Activated CD4-positive, alpha-beta T cell treated with anti-CD3 and anti-CD28 coated beads for 48 hours (primary cell): ENCODE results near the gene CAPN2.
"Not testable (repeated sequence)": the region's sequence is repeated elsewhere in the genome, so short reads cannot be mapped to it uniquely, and the experiment has no call there.

Experiments
- DNase-seq: peaks from one replicate; pipeline ENCODE4 v3.0.0-alpha.2; 2020

CAPN2 gene

DNA sequence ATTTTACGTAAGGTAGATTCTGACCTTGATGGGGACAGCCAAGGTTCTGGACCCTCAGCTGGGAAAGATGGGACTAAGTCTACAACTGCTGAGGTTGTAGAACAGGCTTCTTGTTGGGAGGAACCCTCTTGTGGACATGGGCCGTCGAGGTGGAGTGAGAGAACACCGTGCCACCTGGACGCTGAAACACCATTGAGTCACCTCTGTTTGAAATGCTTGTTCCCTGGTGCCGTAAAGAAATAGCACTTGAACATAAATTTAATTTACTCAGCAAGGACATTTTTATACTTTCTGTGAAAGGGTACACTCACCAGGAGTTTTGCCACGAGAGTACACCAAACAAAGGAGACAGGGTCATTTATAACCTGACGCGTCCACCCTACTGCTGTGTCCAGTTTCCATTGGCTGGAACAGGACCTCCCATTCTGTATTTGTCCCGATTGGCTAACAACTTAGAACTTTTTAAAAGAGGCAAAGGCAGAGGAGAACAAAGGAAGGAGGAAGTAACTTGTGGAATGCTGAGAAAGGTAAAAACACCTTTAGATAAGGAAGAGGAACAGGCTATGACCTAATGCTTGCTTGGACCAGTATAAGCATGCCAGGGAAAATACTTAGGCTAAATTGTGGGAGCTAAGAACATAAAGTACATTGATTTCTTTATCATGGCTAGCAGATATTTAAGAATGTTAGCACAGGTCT lies 27.8 kb downstream of the CAPN2 start:
- DNase-seq: not testable (repeated sequence)

DNA sequence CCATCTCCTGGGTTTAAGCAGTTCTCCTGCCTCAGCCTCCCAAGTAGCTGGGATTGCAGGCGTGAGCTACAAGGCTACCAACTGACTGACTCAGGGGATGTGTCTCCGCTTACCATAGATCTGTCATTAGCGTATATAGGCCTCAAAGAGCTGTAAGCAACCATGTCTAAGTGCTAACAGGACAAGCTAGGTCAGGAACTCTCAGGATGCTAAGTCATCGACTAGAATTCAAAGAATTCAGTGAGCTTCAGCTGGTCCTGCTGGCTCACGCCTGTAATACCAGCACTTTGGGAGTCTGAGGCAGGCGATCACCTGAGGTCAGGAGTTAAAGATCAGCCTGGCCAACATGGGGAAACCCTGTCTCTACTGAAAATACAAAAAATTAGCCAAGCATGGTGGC lies 29.5 kb downstream of the CAPN2 start:
- no peak for DNase-seq

DNA sequence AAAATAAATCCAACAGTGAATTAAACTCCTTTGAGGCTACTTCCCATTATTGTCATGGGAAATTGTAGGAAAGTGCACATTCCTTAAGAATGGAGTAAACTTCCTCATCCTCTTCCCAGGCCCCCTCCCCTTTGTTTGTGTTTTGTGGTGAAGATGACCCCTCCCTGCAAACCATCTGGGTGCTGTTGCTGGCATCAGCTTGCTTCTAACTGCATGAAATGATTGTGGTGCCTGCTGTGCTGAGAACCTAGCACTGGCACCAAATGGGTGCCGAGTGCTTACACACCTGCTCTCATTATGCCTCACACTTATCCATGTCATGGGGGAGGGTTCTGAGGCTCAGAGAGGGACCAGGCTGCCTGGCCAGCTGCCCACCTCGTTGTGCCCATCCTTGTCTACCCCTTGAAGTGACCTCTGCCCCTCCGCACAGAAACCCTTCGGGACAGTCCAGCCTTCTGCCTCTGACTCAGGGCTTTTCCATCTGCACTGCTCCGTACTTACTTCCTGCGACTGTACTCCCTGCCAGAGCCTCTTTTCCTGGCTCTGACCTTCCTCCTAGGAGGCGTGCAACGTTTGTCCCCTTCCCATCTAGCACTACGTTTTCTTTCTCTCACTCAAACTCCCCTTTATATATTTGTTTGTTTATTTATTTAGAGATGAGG lies 30.6 kb downstream of the CAPN2 start:
- no peak for DNase-seq

- no peak for DNase-seq
Measured at GRCh38 chr1:223745731-223746130, 33.4 kb downstream of the CAPN2 start.

DNA sequence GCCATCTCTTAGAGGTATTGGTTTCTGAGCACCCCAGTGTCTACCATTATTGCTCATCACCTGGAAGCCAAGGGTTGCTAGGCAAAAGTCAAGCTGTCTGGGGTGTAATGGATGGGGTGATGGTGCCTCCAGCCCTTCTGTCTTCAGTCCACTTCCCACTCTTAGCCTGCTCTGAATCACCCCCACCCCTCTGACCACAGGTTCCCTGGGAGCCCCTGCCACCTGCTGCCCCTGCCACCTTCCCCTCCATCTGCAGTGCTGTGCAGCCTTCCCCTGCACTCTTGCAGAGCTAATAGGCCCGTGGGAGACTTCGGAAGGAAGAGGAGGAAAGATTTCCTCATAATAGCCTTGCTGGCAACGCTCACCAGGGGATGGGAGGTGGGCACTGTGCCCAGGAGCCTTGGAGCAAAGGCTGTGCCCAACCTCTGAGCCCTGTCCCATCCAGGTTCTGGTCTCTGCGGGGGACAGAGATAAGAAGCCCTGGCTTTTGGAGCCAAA lies 35.5 kb downstream of the CAPN2 start:
- no peak for DNase-seq

DNA sequence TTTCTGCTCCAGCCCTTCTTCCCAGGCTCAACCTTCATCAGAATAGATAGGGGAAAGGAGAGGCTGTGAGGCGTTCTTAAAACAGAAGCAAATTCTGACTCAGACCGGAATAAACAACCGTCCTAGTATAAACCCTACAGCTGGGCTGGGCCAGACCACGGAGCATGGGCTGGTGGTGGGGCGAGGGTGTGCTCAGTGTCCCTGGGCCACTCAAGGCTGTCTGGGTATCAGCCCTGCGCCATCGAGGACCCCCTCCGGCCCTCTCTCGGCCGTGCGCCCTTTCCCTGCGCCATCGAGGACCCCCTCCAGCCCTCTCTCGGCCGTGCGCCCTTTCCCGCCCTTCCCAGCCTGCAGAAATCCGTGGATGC lies 36.0 kb downstream of the CAPN2 start:
- peak; percentile 19 for DNase-seq

- peak; percentile 72 for DNase-seq
Measured at GRCh38 chr1:223748773-223749733, 36.7 kb downstream of the CAPN2 start.

DNA sequence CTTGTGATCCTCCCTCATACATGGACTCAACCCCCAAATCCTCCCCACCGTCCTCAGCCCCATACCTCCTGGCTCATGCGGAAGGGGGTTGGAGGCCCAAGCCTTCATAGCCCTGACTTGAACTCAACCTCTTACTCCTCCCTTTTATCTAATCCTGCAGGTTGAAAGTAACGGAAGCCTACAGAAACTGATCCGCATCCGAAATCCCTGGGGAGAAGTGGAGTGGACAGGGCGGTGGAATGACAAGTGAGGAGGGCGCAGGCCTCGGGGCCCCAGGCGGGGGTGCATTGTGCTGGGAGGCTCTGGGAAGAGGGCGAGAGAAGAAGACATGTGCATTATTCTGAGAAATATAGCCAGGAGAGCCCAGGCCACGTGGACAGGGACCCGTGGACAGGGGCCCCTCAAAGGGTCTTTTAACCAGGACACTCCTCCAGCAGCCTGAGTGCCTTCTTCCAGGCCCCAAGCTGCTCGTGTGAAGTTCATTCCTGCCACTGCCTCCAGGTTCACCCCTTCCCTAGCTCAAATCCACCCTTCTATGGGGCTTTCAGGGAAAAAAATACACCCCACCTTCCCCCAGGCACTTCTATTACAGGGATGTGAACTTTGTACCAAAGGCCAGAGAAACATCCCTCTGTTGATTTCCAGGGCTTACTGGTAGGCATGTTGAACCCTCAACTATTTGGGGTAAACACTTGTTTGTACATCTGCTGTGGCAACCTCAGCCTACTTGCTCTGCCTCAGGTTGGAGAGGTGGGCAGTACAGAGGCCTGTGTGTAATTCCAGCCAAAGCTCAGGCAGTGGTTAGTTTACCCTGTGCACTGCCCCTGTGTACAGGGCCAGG lies 38.6 kb downstream of the CAPN2 start:
- DNase-seq: no peak

GRCh38 chr1:223751696-223752095 lies 39.4 kb downstream of the CAPN2 start:
- DNase-seq: no peak

DNA sequence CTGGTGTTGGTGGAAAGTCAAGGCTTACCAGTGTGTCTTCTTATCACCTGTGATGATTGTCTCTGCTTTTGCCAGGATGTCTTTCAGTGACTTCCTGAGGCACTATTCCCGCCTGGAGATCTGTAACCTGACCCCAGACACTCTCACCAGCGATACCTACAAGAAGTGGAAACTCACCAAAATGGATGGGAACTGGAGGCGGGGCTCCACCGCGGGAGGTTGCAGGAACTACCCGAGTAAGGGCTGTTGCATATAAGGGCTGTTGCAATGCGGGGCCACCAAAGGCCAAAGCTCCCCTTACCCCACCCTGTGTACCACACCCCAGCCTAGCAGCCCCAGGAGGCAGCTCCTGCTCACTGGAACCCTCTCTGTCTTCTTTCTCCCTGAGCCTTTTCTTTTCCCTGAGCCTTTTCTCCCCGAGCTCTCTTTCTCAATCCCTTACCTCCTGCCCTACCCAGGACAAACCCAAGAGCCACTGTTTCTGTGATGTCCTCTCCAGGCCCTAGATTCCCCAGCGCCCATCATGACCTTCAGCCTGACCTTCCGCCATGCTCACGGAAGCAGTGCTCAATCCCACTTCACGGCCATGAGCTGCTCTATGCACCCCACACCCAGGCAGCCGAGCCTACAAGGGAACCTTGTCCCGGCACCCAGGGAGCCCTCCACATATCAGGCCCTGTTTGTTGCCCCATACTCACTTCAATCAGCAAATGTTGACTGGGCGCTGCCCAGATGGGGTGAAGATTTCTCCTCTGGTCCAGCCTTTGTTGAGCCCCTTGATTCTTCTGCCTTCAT lies 40.6 kb downstream of the CAPN2 start:
- DNase-seq: no peak

GRCh38 chr1:223754681-223755431 lies 42.5 kb downstream of the CAPN2 start:
- DNase-seq: no peak

DNA sequence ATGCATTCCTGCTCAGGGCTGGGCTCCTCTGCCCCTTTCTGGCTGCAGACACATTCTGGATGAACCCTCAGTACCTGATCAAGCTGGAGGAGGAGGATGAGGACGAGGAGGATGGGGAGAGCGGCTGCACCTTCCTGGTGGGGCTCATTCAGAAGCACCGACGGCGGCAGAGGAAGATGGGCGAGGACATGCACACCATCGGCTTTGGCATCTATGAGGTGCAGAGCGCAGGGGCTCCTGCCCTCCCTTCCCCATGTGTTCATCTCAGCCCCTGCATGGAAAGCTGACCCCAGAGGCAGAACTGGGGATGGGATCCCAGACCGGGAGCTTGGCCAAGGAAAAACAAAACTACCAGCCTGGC lies 43.1 kb downstream of the CAPN2 start:
- DNase-seq: no peak

- no peak for DNase-seq
Measured at GRCh38 chr1:223755992-223756775, 43.8 kb downstream of the CAPN2 start.

GRCh38 chr1:223756806-223757700 lies 44.7 kb downstream of the CAPN2 start:
- no peak for DNase-seq

GRCh38 chr1:223758734-223759133 lies 46.4 kb downstream of the CAPN2 start:
- no peak for DNase-seq

GRCh38 chr1:223759273-223759672 lies 46.9 kb downstream of the CAPN2 start:
- no peak for DNase-seq

- DNase-seq: no peak
Measured at GRCh38 chr1:223760833-223761232, 48.5 kb downstream of the CAPN2 start.

GRCh38 chr1:223761411-223761810 lies 49.1 kb downstream of the CAPN2 start:
- DNase-seq: no peak

DNA sequence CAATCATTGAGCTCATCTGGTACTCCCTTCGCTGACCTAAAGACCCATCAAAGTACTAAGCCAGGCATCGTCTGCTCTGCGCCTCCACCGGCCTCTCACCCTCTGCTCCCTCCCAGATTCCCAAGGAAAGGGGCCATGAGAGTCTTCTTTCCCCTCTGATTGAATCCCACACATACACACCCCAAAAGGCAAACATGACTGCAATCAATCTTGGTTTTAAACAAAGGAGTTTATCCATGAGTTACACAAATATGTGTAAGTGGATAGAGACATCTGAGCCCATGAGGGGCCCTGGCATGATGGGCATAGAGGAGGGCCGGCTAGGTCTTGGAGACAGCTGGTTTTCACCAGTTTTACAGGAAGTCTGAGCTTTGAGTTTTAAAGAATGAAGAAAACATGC lies 50.9 kb downstream of the CAPN2 start:
- no peak for DNase-seq
